Fibroblast of the conjunctiva (primary cell): ENCODE measurements around the gene ABCD4.
"Not testable (repeated sequence)": the region's sequence is repeated elsewhere in the genome, so short reads cannot be mapped to it uniquely, and the experiment has no call there.

Experiments used
- DNase-seq: peaks from one replicate; pipeline ENCODE4 v3.0.0-alpha.2; 2010; ENCODE audit warnings: low read depth

ABCD4 gene

DNA sequence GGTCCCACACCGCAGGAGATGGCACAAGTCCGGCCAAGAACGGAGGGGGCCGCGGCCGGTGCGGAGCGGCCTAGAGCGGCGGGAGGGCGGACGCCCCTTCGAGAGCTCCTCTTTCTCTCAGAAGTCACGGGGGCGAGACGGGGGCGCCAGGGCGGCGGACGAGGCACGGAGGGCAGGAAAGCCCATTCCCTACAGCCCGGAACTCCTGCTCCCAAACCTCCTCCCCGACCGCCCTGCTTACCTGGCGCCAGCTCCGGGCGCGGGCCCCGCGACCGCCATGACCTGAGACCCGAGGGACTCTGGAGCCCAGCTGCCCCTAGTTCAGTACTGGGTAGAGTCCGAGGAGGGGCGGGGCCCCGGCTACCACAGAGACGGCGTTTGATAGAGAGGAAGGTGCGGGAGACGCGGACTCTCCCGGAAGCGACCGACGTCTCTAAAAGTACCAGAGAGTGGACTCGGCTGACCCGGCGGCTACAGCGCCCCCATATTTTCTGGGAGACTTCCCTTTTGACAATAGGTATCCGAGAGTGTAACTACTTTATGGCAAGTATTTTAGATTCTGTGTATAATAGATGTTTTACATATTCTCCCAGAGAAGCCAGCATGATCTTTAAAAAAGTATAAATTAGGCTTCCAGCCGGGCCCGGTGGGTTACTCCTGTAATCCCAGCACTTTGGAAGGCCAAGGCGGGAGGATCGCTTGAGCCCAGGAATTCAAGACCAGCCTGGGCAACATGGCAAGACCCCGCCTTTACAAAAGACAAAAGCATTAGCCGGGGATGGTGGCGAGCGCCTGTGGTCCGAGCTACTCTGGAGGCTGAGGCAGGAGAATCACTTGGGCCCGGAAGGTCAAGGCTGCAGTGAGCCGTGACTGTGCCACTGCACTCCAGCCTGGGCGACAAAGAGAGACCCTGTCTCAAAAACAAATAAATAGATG lies at the start of gene ABCD4:
Gene ABCD4 (minus strand): TSS at position 301 of the 936 bp plus-strand sequence. CDS start 22 bp downstream, at position 279.
- DNase-seq = peak; percentile 78

DNA sequence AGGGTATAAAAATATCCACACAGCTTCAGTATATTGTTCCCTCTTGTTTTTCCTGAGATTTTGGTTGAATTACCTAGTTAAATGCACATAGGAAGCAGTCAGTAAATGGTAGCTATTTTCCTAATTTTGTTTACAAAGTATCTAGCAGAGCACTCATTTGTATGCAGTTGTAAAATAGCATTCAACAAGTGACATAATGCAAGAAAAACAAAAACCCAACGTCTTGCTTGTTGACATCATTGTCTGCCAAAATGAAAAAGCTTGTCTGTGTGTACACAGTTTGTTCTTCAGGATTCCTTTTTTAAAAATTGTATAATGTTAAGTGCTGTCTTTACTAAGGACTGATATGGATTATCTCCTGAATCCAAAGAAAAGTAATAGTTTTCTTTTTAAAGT lies 48.2 kb upstream of the ABCD4 start:
- no peak for DNase-seq

DNA sequence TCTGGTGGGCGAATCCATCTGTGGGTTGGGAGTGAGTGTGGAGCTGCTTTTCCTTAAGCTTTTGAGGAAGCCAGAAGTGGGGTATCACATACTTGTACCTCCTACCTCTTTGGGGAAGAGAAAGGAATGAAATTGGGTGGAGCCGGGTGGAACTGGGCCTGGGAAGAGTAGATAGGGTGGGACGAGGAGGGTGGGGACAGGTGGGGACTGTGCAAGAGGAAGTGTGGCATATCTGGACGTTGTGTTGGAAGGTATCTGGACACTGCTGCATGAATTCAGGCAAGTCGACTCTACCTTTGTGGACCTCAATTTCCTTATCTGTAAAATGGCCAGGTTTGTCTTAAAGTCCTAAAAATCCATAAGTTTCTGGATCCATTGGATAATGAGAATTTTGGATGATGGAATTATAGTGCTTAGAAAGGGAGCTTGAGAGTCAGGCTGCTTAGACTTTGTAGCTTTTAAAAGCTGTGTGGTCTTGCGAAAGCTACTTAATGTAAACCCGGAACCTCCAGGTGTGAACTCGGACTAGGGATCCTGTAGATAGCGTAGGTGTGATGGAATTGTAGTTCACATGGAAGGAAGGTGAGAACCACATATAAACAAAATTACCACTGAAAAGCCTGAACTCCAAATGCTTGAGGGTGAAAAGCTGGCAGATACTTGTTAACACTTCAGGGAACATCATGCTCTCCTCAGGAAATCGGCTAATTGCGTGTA lies 47.6 kb upstream of the ABCD4 start:
- no peak for DNase-seq

DNA sequence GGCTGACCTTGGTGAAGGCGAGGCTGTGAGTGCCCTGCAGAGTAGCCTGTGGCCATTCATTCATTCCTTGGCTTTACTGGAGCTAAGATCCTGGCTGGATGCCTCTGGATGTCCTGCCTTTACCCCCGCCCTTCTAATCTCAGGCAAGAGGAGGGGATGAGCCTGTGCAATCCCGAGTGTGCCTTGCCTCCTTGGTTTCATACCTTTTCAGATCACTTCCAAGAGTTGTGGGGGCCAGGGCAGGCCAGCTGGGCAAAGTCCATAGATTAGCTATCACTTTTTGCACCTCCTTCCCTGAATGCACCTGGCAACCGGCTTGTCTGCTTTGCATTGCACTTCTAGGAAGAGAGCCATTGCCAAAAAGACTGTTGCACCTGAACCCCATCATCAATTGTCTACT lies 47.0 kb upstream of the ABCD4 start:
- no peak for DNase-seq

DNA sequence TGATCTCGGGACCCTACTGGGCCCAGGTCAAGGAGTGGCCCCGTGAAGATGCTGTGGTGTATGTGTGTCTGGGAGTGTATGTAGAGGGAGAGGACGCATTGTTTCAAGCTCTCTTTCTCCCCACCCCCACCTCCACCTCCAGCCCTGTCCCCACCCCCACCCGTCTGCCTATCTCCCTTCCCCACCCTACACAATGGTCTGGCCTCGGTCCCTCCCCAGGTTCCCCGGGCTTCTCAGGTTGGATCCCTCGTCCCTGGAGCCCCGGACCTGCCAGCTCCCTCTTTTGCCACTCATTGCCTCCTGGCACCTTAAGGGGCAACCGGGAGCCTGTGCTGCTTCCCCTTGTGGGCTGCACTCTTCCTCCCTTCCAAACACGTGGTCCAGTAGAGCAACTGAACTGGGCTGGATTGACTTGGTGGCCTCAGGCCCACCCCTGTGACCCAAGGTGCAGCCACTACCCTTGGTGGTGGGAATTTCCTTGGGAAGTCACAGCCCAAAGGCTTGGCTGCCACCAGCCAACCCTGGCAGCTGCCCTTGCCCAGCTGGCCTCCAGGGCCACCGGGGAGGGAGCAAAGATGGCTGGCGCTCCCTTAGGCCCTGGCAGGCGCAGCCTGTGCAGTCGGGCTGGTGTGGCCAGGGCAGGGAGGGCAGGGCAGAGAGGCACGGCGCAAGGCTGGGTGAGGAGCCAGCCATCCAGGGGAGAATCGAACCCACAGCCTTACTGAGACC lies 46.2 kb upstream of the ABCD4 start:
- DNase-seq = no peak

DNA sequence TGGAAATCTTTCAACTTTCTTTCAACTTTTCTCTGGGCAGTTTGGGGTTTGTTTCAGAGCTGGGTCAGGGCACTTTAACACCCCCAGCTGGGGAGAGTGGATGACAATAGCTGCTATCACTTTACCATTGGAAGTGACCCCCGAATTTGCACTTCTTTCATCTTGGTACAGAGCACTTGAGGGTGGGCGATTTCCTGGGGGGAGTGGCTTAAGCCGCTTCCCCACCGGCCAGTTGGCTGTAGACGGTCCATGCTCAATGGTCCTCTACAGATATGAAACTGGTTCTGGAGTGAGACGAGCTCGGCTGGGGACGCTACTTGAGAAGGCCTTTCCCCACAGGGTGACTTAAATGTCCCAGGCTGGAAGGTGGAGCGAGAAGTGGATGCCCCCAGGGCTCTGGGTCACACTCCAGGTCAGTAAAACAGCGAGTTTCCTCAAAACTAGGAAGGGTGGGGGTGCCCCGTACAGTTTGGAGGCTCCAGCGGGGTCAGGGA lies 45.6 kb upstream of the ABCD4 start, which contains the start of gene VRTN:
Gene VRTN (plus strand): TSS at position 231 of the 494 bp plus-strand sequence. CDS start 8,313 bp downstream, outside the sequence.
- DNase-seq = no peak

DNA sequence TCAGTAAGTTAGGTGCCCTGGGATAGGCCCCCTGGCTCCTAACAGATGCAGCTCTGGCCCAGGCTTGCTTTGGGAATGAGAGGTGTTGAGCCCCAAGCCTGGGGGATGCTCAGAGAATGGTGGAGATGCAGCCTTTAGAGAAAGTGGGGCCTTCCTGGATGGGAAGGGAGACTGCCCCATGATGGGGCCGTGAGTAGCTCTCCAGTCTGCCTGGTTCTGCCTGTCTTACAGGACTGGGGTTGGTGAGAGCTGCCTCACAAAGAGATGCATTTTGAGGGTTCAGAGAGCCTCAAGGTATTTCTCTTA lies 45.0 kb upstream of the ABCD4 start:
- no peak for DNase-seq

DNA sequence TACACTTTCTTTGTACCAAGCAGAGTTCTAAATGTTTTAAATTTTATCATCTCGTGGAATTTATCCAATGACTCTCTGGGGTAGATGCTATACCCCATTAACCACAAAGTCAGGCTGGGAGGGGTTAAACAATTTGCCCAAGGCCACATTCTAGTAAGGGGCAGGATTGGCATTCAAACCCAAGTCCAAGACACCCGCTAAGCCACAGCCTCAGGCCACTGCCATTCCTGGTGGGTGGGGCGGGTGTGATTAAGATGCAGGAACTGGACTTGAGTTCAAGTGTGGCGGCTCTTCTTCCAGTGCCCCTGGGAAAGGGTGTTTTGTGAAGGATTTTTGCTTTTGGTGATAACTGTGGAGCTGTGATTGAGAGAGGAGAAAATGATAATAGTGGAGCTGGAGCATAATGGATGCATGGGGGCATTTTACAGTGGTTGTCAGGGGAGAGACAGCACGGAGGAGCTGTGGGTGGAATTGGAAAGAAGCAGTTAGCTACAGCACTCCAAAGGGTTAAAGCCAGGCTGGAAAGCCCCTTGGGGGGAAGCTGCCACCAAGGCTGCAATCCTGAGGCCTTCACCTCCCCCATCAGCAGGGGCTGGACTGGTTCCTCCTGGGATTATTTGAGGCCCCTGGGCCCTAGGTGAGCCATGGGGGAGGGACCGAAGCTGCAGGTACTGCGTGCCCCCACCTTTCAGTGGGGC lies 44.5 kb upstream of the ABCD4 start:
- DNase-seq = no peak

DNA sequence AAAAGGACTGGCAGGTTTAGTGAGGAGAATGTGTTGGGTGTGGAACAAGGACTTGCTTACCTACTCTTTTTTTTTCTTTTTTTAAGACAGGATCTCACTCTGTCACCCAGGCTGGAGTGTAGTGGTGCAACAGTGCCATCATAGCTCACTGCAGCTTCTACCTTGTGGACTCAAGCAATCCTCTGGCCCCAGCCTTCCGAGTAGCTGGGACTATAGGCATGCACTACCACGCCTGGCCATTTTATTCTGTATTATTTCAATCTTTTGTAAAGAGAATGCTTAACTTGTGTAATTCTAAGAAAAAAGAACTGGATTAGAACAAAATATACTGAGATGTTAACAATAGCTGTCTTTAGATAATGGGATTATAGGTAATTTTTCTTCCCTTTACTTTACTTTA lies 43.6 kb upstream of the ABCD4 start:
- no peak for DNase-seq

DNA sequence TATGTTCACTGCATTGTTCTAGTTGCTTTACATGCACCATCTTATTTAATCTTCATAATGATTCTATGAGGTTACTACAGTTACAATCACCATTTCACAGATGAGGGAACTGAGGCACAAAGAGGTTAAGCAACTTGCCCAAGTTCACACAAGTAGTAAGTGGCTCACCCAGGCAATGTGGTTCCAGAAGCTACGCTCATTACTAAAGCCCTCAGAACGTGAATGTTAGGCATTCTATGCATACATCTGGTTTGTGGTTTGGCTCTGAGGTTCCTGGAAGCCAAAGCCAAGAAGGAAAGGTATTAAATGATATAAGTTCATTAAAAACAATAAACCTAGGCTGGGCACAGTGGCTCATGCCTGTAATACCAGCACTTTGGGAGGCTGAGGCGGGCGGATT lies 31.2 kb upstream of the ABCD4 start:
- DNase-seq = peak; percentile 5

DNA sequence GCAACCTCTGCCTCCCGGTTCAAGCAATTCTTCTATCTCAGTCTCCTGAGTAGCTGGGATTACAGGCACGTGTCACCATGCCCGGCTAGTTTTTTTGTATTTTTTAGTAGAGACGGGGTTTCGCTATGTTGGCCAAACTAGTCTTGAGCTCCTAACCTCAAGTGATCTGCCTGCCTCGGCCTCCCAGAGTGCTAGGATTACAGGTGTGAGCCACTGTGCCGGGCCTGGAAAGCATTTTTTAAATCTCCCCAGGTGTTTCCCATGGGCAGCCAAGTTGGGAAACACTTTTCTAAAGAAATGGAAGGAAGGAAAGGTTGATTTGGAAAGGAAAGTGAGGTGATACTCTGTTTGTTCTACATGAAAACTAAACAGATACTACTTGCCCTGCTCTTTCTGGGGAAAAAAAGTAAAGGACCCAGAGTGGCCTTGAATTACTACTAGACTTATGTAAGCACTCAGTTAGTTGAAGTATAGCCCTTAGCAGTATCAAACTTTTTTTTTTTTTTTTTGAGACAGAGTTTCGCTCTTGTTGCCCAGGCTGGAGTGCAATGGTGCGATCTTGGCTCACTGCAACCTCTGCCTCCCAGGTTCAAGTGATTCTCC lies 27.3 kb upstream of the ABCD4 start:
- not testable (repeated sequence) for DNase-seq

DNA sequence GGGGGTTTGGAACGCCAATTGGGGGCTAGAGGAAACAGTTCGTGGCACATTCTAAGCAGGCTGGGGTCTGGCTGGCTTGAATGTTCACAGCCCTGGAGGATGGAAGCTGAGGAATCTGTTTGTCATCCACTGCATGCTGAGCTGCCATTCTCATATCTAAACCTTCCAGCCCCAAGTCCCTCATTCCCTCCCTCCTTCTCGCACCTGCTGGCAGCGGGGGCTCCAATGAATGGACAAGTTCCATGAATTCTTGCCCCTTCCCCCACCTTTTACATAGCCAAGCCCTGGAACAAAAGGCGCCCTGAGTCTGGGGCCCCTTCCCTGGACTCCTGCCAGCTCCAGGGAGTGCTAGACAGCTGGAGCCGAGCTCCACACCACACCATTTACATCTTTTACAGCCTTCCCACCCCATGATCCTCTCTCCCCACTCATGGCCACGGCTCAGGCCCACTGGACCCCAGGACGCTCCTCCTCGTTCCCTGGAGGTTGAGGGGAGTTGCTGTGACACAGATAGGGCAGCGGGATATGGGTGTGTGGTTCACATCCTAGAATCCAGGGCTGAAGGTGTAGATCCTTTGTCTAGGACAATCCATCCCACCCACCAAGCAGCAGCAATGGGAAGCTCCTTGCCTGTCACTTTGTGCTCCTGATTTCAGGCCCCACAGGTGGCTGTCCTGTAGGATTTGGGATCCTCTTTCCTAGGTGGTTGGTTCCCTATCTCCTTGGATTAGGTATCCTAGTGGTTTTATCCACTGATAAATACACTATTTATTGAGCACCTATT lies 23.8 kb upstream of the ABCD4 start:
- no peak for DNase-seq

DNA sequence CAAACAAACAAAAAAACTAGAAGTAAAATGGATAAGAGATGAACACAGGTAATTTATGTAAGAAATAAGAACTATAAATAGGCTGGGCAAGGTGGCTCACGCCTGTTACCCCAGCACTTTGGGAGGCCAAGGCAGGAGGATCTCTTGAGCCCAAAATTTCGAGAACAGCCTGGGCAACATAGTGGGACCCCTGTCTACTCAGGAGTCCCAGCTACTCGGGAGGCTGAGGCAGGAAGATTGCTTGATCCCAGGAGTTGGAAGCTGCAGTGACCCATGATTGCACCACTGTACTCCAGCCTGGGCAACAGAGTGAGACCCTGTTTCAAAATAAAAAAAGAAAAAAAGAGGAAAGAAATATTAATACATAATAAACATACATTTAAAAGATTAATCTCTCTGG lies 22.7 kb upstream of the ABCD4 start:
- no peak for DNase-seq

DNA sequence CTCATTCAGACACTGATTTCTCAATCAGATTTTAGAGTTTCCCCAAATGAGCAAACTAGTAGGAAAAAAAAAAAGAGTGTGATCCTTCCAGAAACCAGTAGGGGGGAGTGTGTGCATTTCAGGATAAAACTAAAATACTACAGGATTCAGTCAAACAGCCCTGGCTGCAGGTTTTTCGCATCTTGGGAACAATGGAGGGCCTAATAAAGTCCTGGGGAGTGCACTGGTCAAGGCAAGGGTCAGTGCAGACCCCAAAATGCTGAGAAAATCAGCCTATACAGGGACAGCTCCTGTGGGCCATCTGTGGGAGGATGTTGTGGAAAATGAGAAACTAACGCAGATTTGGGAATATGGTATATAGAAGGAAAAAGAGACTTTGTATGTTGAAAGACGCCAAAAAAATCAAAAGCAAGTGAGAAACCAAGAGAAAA lies 22.2 kb upstream of the ABCD4 start:
- peak; percentile 10 for DNase-seq

DNA sequence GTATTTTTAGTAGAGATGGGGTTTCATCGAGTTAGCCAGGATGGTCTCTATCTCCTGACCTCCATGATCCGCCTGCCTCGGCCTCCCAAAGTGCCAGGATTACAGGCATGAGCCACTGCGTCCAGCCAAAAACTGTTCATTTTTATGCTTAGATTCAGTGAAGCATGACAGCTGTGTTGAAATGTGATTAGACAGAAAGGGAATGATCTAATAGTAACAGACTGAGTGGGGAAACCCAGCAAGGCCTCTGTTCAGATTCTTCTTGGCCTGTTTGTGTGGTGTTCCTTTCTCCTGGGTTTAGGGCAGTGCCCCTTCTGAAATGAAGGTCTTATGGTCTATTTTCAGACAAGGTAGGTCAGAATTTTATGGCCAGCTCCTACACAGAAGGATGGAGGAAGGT lies 11.8 kb upstream of the ABCD4 start:
- DNase-seq = no peak

DNA sequence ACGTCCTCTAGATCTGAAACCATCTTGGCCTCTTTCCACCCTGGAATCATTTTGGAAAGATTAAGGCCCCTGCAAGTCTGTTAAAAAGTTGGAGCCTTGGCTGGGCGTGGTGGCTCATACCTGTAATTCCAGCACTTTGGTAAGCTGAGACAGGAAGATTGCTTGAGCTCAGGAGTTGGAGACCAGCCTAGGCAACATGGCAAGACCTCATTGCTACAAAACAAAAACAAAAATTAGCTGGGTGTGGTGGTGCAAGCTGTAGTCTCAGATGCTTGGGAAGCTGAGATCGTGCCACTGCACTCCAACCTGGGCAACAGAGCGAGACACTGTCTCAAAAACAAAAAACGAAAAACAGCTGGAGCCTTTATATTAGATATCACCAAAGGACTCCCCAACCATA lies 10.9 kb upstream of the ABCD4 start:
- DNase-seq = no peak

DNA sequence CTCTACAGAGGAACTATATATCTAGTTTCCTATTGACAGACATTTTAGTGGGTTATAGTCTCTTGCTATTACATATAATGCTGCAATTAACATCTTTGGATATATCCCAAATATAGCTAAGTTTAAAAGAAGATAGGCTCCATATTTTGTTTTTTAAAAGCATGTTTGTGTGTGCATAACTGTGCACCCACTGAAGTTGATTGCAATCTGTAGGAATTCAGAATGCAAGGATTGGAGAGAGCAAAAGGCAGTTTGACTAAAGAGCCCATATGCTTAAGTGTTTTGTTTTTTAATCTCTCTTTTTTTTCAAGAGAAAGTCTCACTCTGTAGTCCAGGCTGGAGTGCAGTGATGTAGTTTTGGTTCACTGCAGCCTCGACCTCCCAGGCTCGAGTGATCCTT lies 9.4 kb upstream of the ABCD4 start:
- DNase-seq = no peak

DNA sequence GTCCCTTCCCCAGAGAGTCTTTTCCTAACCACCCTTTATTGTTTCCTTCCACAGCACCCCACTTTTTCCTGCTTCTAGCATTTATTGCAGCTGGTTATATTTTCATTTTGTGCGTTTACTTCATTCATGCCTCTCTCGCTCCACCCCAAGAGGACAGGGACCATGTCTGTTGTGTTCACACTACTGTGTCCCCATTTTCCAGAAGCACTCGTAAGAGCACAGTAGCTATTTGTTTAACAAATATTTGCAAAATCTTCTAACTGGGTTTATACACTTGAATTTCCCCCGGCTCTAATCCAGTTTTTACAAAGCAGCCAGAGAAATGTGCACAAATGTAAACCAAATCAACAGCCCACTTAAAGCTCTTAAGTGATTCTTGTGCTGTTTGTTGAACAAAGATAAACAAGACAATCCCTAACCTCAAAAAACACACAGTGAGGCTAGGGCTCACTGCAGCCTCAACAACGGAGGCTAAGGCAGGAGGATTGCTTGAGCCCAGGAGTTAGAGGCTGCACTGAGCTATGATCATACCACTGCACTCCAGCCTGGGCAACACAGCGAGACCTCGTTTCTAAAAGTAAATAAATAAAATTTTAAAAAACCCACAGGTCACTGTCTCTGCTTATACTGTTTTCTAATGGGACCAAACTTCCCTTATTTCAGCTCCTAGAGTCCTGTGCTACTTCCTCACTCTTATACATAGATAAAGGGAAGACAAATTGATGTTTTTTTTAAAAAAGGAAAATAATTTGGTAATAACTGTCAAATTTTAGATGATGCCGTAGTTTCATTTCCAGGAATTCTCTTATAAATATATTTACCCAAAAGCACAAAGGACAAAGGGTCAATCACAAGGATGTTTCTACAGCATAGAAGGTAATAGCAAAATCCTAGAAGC lies 6.6 kb upstream of the ABCD4 start:
- DNase-seq = no peak

DNA sequence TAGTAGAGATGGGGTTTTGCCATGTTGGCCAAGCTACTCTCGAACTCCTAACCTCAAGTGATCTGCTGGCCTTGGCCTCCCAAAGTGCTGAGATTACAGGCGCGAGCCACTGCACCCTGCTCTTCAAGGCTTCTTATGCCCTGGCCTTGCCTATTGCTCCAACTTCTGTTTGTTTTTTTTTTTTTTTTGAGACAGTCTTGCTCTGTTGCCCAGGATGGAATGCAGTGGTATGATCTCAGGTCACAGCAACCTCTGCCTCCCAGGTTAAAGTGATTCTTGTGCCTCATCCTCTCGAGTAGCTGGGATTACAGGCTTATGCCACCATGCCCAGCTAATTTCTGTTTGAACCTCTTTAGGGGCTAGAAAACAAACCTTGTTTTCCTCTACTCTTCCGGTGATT lies 6.0 kb upstream of the ABCD4 start:
- DNase-seq = no peak
